ENCODE results near the gene NIPAL3.

Gene NIPAL3

GRCh38 chr1:24391882-24392603 lies 23.6 kb upstream of the NIPAL3 start:
- FAIRE-seq: no peak

GRCh38 chr1:24392604-24392946 lies 23.0 kb upstream of the NIPAL3 start:
- FAIRE-seq: no peak

GRCh38 chr1:24392982-24393650 lies 22.5 kb upstream of the NIPAL3 start:
- no peak for FAIRE-seq

GRCh38 chr1:24393892-24394291 lies 21.7 kb upstream of the NIPAL3 start:
- FAIRE-seq: no peak

- FAIRE-seq: no peak
Measured at GRCh38 chr1:24400065-24400464, 15.5 kb upstream of the NIPAL3 start.

- FAIRE-seq: no peak
Measured at GRCh38 chr1:24403806-24404205, 11.8 kb upstream of the NIPAL3 start.

GRCh38 chr1:24406788-24407187 lies 8.8 kb upstream of the NIPAL3 start:
- no peak for FAIRE-seq

GRCh38 chr1:24409535-24409934 lies 6.1 kb upstream of the NIPAL3 start:
- FAIRE-seq: no peak

GRCh38 chr1:24410750-24411149 lies 4.9 kb upstream of the NIPAL3 start:
- no peak for FAIRE-seq

- FAIRE-seq: no peak
Measured at GRCh38 chr1:24411963-24412362, 3.6 kb upstream of the NIPAL3 start.

GRCh38 chr1:24412408-24412807 lies 3.2 kb upstream of the NIPAL3 start:
- no peak for FAIRE-seq

- FAIRE-seq: peak; percentile 11
Measured at GRCh38 chr1:24413350-24414163, 2.0 kb upstream of the NIPAL3 start, which contains the start of gene STPG1. STPG1 (minus strand) TSS chr1:24413782; CDS start chr1:24401388, 12,394 bp downstream.

- no peak for FAIRE-seq
Measured at GRCh38 chr1:24414775-24415333, 748 bp upstream of the NIPAL3 start.

- no peak for FAIRE-seq
Measured at GRCh38 chr1:24415910-24416665, 486 bp downstream of the NIPAL3 start.

GRCh38 chr1:24416666-24417391 lies 1.2 kb downstream of the NIPAL3 start:
- no peak for FAIRE-seq

- FAIRE-seq: no peak
Measured at GRCh38 chr1:24417681-24418080, 2.1 kb downstream of the NIPAL3 start.

- FAIRE-seq: no peak
Measured at GRCh38 chr1:24418898-24419628, 3.5 kb downstream of the NIPAL3 start.

- no peak for FAIRE-seq
Measured at GRCh38 chr1:24420547-24420946, 4.9 kb downstream of the NIPAL3 start.

GRCh38 chr1:24421502-24421901 lies 5.9 kb downstream of the NIPAL3 start:
- FAIRE-seq: no peak

GRCh38 chr1:24424207-24424606 lies 8.6 kb downstream of the NIPAL3 start:
- FAIRE-seq: no peak

GRCh38 chr1:24424990-24425389 lies 9.4 kb downstream of the NIPAL3 start:
- no peak for FAIRE-seq

All from TTC549 (cell line).